MCF 10A (cell line): Measurements from ENCODE around the gene GADD45A. TPM values are rescaled to one million over a fixed set of nuclear protein-coding genes. Genes with fewer than 3 reads are reported as not detected.

Experiments
- BruUV-seq: library from RNA; stranded (reverse); fragments of 400-500 nt; replicated peaks from 2 replicates; lab custom pipeline; 2021; lab: Mats Ljungman, UMichigan
- CTCF ChIA-PET: fragments of 300-600 bp; sonication (Branson Sonifier 250); formaldehyde crosslinking; extraction: SDS; loops from one replicate; lab custom pipeline; 2021; ENCODE audit warnings: antibody characterized with exemption, inconsistent platforms; lab: Yijun Ruan, JAX
- POLR2A ChIA-PET: fragments of 300-600, 350-650 bp; sonication (Branson Sonifier 250); formaldehyde crosslinking; extraction: SDS; loops from one replicate; lab custom pipeline; 2020; ENCODE audit warnings: antibody characterized with exemption, inconsistent platforms; lab: Yijun Ruan, JAX
- DNase-seq: peaks from one replicate; pipeline ENCODE4 v3.0.0-alpha.2; 2018; ENCODE audit not compliant: unreplicated experiment
- H3K27ac Mint-ChIP-seq: one replicate; pipeline ENCODE4 v1.8.0; 2022; ENCODE audit warnings: mild to moderate bottlenecking, low read depth, mixed read lengths; ENCODE audit not compliant: unreplicated experiment
- H3K27me3 Mint-ChIP-seq: one replicate; pipeline ENCODE4 v1.8.0; 2022; ENCODE audit warnings: mixed read lengths; ENCODE audit not compliant: insufficient read depth, unreplicated experiment
- H3K36me3 Mint-ChIP-seq: one replicate; pipeline ENCODE4 v1.8.0; 2022; ENCODE audit warnings: mild to moderate bottlenecking, moderate library complexity, mixed read lengths; ENCODE audit not compliant: insufficient read depth, unreplicated experiment
- H3K4me1 Mint-ChIP-seq: one replicate; pipeline ENCODE4 v1.8.0; 2022; ENCODE audit warnings: mixed read lengths; ENCODE audit not compliant: insufficient read depth, unreplicated experiment
- H3K4me3 Mint-ChIP-seq: one replicate; pipeline ENCODE4 v1.8.0; 2022; ENCODE audit warnings: mild to moderate bottlenecking, moderate library complexity, mixed read lengths; ENCODE audit not compliant: unreplicated experiment
- H3K9me3 Mint-ChIP-seq: one replicate; pipeline ENCODE4 v1.8.0; 2022; ENCODE audit warnings: mixed read lengths; ENCODE audit not compliant: unreplicated experiment
- intact Hi-C: fragments of 100-400 bp; cut with micrococcal nuclease; formaldehyde crosslinking; loops from 2 replicates; pipeline ENCODE4 v1.14.1; 2022
- total RNA-seq: library from RNA; stranded (reverse); gene quantifications from 2 replicates; pipeline ENCODE4 v1.2.3, GENCODE V29; 2022
- TF ChIP-seq, protein P1 (sequence below): fragments of 200-600 bp; IDR thresholded peaks from one replicate; pipeline ENCODE4 v1.8.0; 2022; ENCODE audit warnings: antibody characterized with exemption, mild to moderate bottlenecking; ENCODE audit not compliant: unreplicated experiment

GADD45A gene
- total RNA-seq, 1 experiment from 2014 or later: 225 TPM

GRCh38 chr1:67719329-67720196, 34.6 kb downstream of the GADD45A start:
- ChIA-PET POLR2A (interaction anchor here (1.1 to 9.8 kb wide), 9 partner anchors 9 to 150 kb away, joined by 3 to 130 read pairs (median 5); partner anchors contain the start of gene GADD45A), CTCF (interaction anchor here (0.7 to 2.4 kb wide), 8 partner anchors 11 to 187 kb away, joined by 3 to 10 read pairs (median 4); no protein-coding TSS in a partner anchor)
- no peak for DNase-seq
- Mint-ChIP-seq H3K4me1 (peaks cover 30% of the 10 kb centered on the region), H3K4me3 (no peak overlapping the region), H3K27ac (no peak overlapping the region), H3K27me3 (no peaks in the 10 kb centered on the region), H3K9me3 (no peaks in the 10 kb centered on the region), H3K36me3 (no peaks in the 10 kb centered on the region)
- intact Hi-C loops: no loop called here
- TF ChIP-seq, protein P1, sequence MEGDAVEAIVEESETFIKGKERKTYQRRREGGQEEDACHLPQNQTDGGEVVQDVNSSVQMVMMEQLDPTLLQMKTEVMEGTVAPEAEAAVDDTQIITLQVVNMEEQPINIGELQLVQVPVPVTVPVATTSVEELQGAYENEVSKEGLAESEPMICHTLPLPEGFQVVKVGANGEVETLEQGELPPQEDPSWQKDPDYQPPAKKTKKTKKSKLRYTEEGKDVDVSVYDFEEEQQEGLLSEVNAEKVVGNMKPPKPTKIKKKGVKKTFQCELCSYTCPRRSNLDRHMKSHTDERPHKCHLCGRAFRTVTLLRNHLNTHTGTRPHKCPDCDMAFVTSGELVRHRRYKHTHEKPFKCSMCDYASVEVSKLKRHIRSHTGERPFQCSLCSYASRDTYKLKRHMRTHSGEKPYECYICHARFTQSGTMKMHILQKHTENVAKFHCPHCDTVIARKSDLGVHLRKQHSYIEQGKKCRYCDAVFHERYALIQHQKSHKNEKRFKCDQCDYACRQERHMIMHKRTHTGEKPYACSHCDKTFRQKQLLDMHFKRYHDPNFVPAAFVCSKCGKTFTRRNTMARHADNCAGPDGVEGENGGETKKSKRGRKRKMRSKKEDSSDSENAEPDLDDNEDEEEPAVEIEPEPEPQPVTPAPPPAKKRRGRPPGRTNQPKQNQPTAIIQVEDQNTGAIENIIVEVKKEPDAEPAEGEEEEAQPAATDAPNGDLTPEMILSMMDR: no peak
- BruUV-seq: no TSS peak

DNA sequence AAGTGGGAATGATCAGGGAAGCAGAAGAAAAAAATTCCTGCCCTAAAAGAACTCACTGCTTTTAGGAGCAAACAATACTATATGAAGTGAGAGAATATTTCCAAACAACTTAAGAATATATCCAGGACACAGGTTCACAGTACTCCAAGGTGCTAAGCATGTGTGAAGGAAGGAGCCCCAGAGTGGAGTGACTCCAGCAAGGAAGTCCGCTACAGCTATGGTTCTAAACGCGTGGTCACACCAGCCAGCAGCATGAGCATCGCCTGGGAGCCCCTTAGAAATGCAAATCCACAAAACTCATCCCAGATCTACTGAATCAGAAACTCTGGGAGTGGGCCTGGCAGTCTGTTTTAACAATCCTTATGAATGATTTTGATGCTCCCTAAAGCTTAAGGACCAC, 36.1 kb downstream of the GADD45A start:
- BruUV-seq: no TSS peak
- H3K27me3 Mint-ChIP-seq: no peaks in the 10 kb centered on the region
- H3K4me1 Mint-ChIP-seq: peaks cover 27% of the 10 kb centered on the region
- H3K4me3 Mint-ChIP-seq: no peak overlapping the region
- no peaks in the 10 kb centered on the region for H3K36me3 Mint-ChIP-seq
- TF ChIP-seq, protein P1: no peak
- no peaks in the 10 kb centered on the region for H3K9me3 Mint-ChIP-seq
- ChIA-PET POLR2A (interaction anchor here (0.7 to 6.8 kb wide), 5 partner anchors 9 to 152 kb away, joined by 3 to 79 read pairs (median 6); partner anchors contain the start of gene GADD45A), CTCF (interaction anchor here (0.5 to 2.4 kb wide), 7 partner anchors 12 to 185 kb away, joined by 3 to 11 read pairs (median 4); no protein-coding TSS in a partner anchor)
- intact Hi-C loops: no loop called here
- no peak for DNase-seq
- H3K27ac Mint-ChIP-seq: no peak overlapping the region

DNA sequence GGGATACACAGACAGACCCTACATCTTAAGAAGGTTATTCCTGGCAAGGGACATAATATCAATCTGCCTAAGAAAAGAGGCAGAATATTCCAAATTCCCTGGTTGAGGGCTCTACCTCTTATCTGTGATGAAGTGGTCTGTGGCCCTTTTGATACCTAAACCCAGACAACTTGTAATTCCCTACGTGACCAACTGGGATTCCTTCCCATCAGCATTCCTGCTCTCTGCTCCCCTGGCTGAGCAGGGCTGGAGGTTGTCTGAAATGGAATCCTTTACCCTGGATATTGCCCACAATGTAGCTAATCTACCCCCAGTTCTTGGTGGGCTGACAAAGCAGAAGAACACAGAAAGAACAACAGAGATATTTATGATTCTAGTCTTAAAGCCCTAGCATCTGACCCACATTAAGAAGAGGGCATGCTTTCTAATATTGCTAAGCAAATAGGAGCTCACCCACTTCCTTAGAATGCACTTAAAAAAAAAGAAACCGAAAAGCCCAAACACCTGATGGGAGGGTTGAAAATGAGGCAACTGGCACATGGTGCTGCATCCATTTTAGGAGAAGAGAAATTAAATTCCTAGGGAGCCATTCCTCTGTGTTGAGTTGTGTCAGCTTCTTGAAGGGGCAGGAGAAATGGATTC, 36.8 kb downstream of the GADD45A start:
- no peak for DNase-seq
- Mint-ChIP-seq H3K4me3 (no peak overlapping the region), H3K27ac (no peak overlapping the region), H3K4me1 (peaks cover 27% of the 10 kb centered on the region), H3K27me3 (no peaks in the 10 kb centered on the region), H3K36me3 (no peaks in the 10 kb centered on the region), H3K9me3 (no peaks in the 10 kb centered on the region)
- POLR2A ChIA-PET: interaction anchor here (1.0 to 6.8 kb wide), 3 partner anchors 16 to 37 kb away, joined by 3 to 79 read pairs (median 23); partner anchors contain the start of gene GADD45A
- BruUV-seq: no TSS peak
- TF ChIP-seq, protein P1: no peak
- intact Hi-C loops: no loop called here
- CTCF ChIA-PET: interaction anchor here (0.5 to 2.4 kb wide), 5 partner anchors 39 to 186 kb away, joined by 3 to 11 read pairs (median 3); no protein-coding TSS in a partner anchor
